ENCODE measurements around the gene CLIC1. TPM values are rescaled to one million over a fixed set of nuclear protein-coding genes. Genes with fewer than 3 reads are reported as not detected.
A peak's percentile ranks its signal among the peaks of the same experiment; 100 is the strongest.

CLIC1 gene
- total and polyA plus RNA-seq, 2 donors (not counting 1 experiment from before 2014, with no cell fraction given) = 216 to 290 TPM

DNA sequence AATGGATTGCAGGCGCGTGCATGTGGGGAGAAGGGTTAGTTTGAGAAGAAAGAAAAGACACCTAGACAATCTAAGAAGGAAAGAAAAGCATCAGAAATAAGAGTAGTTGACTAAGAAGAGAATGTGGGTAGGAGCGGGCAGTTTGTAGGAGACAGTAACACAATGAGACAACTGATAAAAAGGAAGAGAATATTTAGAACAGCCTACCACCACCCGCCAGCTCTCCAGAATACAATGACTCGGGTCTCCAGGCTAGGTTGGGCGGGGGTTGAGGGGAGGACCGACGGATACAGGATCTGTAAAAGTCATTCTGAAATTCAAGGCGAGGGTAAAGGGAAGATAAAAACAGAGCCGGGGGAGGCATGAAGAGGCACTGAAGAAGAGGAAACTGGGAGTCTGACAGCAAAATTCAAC lies 33.9 kb downstream of the CLIC1 start:
- Mint-ChIP-seq H3K4me1 (peaks cover 32% of the 10 kb centered on the region), H3K9me3 (ENCODE audit: insufficient read depth) (no peaks in the 10 kb centered on the region), H3K27me3 (no peaks in the 10 kb centered on the region), H3K4me3 (peak overlapping the region; percentile 98), H3K27ac (peak overlapping the region; percentile 91)
- peaks cover 0 to 31% of the 10 kb centered on the region in 2 experiments for H3K36me3 ChIP-seq (replicated peaks in 1 of 2; ENCODE audit: control extremely low read depth in 1 of 2, control insufficient read depth in 1 of 2, extremely low read depth in 1 of 2, insufficient read depth in 2 of 2, low read length in 1 of 2)
- DNase-seq (no peak), ATAC-seq (ENCODE audit: low read depth) (no peak)
- CTCF ChIA-PET = interaction anchor here (0.9 to 2.3 kb wide), 8 partner anchors 27 to 129 kb away, joined by 3 to 11 read pairs (median 6); partner anchors contain the start of genes DDAH2 and LSM2
- H3K4me1 ChIP-seq (ENCODE audit: control insufficient read depth in 2 of 2, insufficient read depth in 2 of 2, low read length in 2 of 2) = peaks cover 20 to 28% of the 10 kb centered on the region in 2 donors
- H3K79me2 ChIP-seq (ENCODE audit: control insufficient read depth, insufficient read depth, low read length) = peaks cover 42% of the 10 kb centered on the region
- H4K20me1 ChIP-seq (ENCODE audit: control insufficient read depth, insufficient read depth, low read length, poor library complexity, severe bottlenecking) = no peaks in the 10 kb centered on the region
- H3K27me3 ChIP-seq (replicated peaks in 1 of 4; ENCODE audit: control extremely low read depth in 1 of 4, control insufficient read depth in 3 of 4, insufficient read depth in 4 of 4, low read length in 3 of 4) = no peaks in the 10 kb centered on the region
- peak overlapping the region; percentile 65 to 98 (median 96) for H3K4me3 ChIP-seq (ENCODE audit: control extremely low read depth in 1 of 5, extremely low read depth in 1 of 5, insufficient read depth in 1 of 5, low read depth in 2 of 5, low read length in 4 of 5)
- H2AFZ ChIP-seq (ENCODE audit: insufficient read depth, low read depth, low read length, poor library complexity, severe bottlenecking) = peak overlapping the region; percentile 89
- peak overlapping the region; percentile 87 to 93 for H3K27ac ChIP-seq (ENCODE audit: low read length in 2 of 2)
- intact Hi-C loops (cut with micrococcal nuclease) = loop anchor here (5.0 kb wide), 1 partner anchor 35 kb away; the partner anchor contains the start of genes CSNK2B and LY6G5B
- TF ChIP-seq EZH2 (IDR thresholded peaks at IDR 0.05; ENCODE audit: borderline replicate concordance, insufficient read depth, low read depth, low read length, poor library complexity, severe bottlenecking) = no peak
- TF ChIP-seq, protein P1, sequence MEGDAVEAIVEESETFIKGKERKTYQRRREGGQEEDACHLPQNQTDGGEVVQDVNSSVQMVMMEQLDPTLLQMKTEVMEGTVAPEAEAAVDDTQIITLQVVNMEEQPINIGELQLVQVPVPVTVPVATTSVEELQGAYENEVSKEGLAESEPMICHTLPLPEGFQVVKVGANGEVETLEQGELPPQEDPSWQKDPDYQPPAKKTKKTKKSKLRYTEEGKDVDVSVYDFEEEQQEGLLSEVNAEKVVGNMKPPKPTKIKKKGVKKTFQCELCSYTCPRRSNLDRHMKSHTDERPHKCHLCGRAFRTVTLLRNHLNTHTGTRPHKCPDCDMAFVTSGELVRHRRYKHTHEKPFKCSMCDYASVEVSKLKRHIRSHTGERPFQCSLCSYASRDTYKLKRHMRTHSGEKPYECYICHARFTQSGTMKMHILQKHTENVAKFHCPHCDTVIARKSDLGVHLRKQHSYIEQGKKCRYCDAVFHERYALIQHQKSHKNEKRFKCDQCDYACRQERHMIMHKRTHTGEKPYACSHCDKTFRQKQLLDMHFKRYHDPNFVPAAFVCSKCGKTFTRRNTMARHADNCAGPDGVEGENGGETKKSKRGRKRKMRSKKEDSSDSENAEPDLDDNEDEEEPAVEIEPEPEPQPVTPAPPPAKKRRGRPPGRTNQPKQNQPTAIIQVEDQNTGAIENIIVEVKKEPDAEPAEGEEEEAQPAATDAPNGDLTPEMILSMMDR (IDR thresholded peaks at IDR 0.05) = no peak
- H3K4me2 ChIP-seq (replicated peaks; ENCODE audit: low read depth, low read length, poor library complexity, severe bottlenecking) = peak overlapping the region; percentile 75
- H3K9me3 ChIP-seq (ENCODE audit: control extremely low read depth in 1 of 3, control insufficient read depth in 2 of 3, insufficient read depth in 1 of 3, low read length in 2 of 3) = no peaks in the 10 kb centered on the region
- H3K9ac ChIP-seq (ENCODE audit: low read length) = peak overlapping the region; percentile 97
- POLR2A ChIA-PET = interaction anchor here (1.1 to 1.9 kb wide), 6 partner anchors 25 to 160 kb away, joined by 3 to 16 read pairs (median 6); partner anchors contain the start of genes BAG6, DDAH2, HSPA1B and NEU1
- 0% methylated on average over 5 of the region's 10 CpGs for WGBS (ENCODE audit: insufficient coverage)

DNA sequence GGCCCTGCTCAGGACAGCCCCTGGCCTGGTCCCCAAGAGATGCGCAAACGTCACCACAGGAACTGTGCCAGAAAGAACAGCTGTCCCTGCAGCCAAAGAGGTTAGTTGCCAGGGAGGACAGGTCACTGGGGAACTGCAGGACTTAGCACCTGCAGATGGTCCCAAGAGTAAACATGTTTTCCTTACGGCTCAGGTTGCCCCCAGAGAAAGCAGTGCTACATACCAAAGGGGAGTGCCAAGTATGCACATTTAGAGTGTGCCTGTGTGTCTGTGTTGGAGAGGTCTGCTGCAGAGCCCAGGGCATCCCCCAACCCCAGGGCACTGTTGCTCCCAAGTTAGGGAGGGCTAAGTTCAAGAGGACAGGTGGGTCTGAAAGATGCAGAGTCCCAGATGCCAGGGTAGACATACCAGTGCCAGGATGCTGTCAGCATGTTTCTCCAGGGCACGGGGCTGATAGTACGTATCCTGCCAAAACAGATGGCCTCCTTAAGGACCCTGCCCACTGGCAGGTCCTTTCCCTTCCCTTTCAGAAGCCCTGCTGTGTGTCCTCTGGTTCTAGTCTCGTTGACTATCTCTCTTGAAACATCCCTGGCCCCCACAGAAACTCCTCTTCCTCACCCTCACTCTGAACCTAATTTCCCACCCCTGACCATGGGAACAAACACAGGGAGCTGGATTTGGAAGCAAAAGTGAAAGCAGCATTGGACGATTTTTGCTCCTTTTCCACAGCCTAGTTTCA lies 34.5 kb downstream of the CLIC1 start:
- ChIA-PET POLR2A (no interaction called here), CTCF (interaction anchor here (1.7 to 2.3 kb wide), 2 partner anchors 68 to 129 kb away, joined by 8 to 11 read pairs; no protein-coding TSS in a partner anchor)
- no peaks in the 10 kb centered on the region for H3K9me3 ChIP-seq (ENCODE audit: control extremely low read depth in 1 of 3, control insufficient read depth in 2 of 3, insufficient read depth in 1 of 3, low read length in 2 of 3)
- peaks cover 20 to 28% of the 10 kb centered on the region in 2 donors for H3K4me1 ChIP-seq (ENCODE audit: control insufficient read depth in 2 of 2, insufficient read depth in 2 of 2, low read length in 2 of 2)
- H3K4me3 Mint-ChIP-seq = peak overlapping the region; percentile 98
- peak overlapping the region; percentile 75 for H3K4me2 ChIP-seq (replicated peaks; ENCODE audit: low read depth, low read length, poor library complexity, severe bottlenecking)
- peak overlapping the region in 1 of 2 donors; percentile 93 for H3K27ac ChIP-seq (ENCODE audit: low read length in 2 of 2)
- TF ChIP-seq EZH2 (IDR thresholded peaks at IDR 0.05; ENCODE audit: borderline replicate concordance, insufficient read depth, low read depth, low read length, poor library complexity, severe bottlenecking) = no peak
- no peaks in the 10 kb centered on the region for H3K27me3 ChIP-seq (replicated peaks in 1 of 4; ENCODE audit: control extremely low read depth in 1 of 4, control insufficient read depth in 3 of 4, insufficient read depth in 4 of 4, low read length in 3 of 4)
- DNase-seq = no peak
- peaks cover 42% of the 10 kb centered on the region for H3K79me2 ChIP-seq (ENCODE audit: control insufficient read depth, insufficient read depth, low read length)
- 27% methylated on average over 6 of the region's 7 CpGs for WGBS (ENCODE audit: insufficient coverage)
- peak overlapping the region; percentile 89 for H2AFZ ChIP-seq (ENCODE audit: insufficient read depth, low read depth, low read length, poor library complexity, severe bottlenecking)
- H4K20me1 ChIP-seq (ENCODE audit: control insufficient read depth, insufficient read depth, low read length, poor library complexity, severe bottlenecking) = no peaks in the 10 kb centered on the region
- peak overlapping the region; percentile 91 for H3K27ac Mint-ChIP-seq
- peak overlapping the region; percentile 97 for H3K9ac ChIP-seq (ENCODE audit: low read length)
- intact Hi-C loops (cut with micrococcal nuclease) = loop anchor here (5.0 kb wide), 1 partner anchor 35 kb away; the partner anchor contains the start of genes CSNK2B and LY6G5B
- no peak for ATAC-seq (ENCODE audit: low read depth)
- H3K9me3 Mint-ChIP-seq (ENCODE audit: insufficient read depth) = no peaks in the 10 kb centered on the region
- H3K36me3 ChIP-seq (replicated peaks in 1 of 2; ENCODE audit: control extremely low read depth in 1 of 2, control insufficient read depth in 1 of 2, extremely low read depth in 1 of 2, insufficient read depth in 2 of 2, low read length in 1 of 2) = peaks cover 0 to 36% of the 10 kb centered on the region in 2 experiments
- H3K4me1 Mint-ChIP-seq = peaks cover 32% of the 10 kb centered on the region
- H3K4me3 ChIP-seq (ENCODE audit: control extremely low read depth in 1 of 5, extremely low read depth in 1 of 5, insufficient read depth in 1 of 5, low read depth in 2 of 5, low read length in 4 of 5) = peak overlapping the region; percentile 65 to 98 (median 96)
- no peaks in the 10 kb centered on the region for H3K27me3 Mint-ChIP-seq
